Measurements from ENCODE around the gene CYTH4. TPM values are rescaled to one million over a fixed set of nuclear protein-coding genes. Genes with fewer than 3 reads are reported as not detected.
A peak's percentile ranks its signal among the peaks of the same experiment; 100 is the strongest.

Gene CYTH4
- total and polyA plus RNA-seq, 10 of the 15 experiments (the other 5 are each of a cell fraction or from before 2014, with no cell fraction given): 1.5 to 27.3 (median 16.9) TPM

DNA sequence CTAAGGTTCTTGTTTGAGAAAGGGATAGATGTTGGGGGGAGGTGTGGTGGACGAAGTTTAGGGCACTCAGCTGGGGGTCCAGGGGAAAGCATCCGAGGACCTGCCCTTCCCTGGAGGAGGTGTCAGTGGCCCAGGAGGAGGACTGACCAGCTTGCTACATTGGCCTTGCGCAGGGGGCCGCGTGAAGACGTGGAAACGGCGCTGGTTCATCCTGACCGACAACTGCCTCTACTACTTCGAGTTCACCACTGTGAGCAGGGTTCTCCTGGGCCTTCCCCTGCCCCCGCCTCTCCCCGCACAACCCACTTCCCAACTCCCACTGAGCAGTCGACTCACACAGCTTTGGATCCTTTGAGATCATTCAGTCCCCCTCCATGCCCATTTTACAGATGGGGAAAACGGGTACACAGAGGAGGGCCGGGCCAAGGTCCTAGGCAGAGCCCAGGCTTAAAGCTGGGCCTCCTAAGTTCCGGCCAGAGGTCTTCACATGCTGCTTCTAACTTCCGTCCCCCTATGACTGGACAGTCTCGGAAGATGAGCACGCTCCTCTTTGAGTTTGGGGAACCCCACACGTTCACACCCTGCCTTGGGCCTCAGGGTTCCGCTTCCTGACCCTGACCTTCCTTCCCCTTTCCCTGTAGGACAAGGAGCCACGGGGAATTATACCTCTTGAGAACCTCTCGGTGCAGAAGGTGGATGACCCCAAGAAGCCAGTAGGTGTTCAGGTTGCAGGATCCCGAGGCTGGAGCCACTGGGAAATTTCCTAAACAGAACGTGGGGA, 28.7 kb downstream of the CYTH4 start (continued):
- TF ChIP-seq, protein P1, sequence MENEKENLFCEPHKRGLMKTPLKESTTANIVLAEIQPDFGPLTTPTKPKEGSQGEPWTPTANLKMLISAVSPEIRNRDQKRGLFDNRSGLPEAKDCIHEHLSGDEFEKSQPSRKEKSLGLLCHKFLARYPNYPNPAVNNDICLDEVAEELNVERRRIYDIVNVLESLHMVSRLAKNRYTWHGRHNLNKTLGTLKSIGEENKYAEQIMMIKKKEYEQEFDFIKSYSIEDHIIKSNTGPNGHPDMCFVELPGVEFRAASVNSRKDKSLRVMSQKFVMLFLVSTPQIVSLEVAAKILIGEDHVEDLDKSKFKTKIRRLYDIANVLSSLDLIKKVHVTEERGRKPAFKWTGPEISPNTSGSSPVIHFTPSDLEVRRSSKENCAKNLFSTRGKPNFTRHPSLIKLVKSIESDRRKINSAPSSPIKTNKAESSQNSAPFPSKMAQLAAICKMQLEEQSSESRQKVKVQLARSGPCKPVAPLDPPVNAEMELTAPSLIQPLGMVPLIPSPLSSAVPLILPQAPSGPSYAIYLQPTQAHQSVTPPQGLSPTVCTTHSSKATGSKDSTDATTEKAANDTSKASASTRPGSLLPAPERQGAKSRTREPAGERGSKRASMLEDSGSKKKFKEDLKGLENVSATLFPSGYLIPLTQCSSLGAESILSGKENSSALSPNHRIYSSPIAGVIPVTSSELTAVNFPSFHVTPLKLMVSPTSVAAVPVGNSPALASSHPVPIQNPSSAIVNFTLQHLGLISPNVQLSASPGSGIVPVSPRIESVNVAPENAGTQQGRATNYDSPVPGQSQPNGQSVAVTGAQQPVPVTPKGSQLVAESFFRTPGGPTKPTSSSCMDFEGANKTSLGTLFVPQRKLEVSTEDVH (IDR thresholded peaks at IDR 0.05; ENCODE audit: low read depth, partially characterized antibody): no peak
- TF ChIP-seq CHD2 (IDR thresholded peaks at IDR 0.05; ENCODE audit: borderline replicate concordance, low read depth, low read length) (no peak), RBBP5 (conservative IDR thresholded peaks at IDR 0.05) (no peak), NFIC (IDR thresholded peaks at IDR 0.05; ENCODE audit: low read depth, low read length) (no peak), PML (IDR thresholded peaks at IDR 0.05; ENCODE audit: low read length) (no peak), HDGF (IDR thresholded peaks at IDR 0.05) (no peak), BACH1 (IDR thresholded peaks at IDR 0.05; ENCODE audit: borderline replicate concordance) (no peak), TARDBP (IDR thresholded peaks at IDR 0.05; ENCODE audit: borderline replicate concordance) (no peak), BRCA1 (IDR thresholded peaks at IDR 0.05; ENCODE audit: low read depth, low read length) (no peak), LARP7 (IDR thresholded peaks at IDR 0.05) (no peak), NR2C2 (IDR thresholded peaks at IDR 0.05; ENCODE audit: borderline replicate concordance, control insufficient read depth, insufficient read length, low read depth) (no peak), POU2F2 (IDR thresholded peaks at IDR 0.05; ENCODE audit: borderline replicate concordance, low read depth, low read length) (no peak), ZNF24 (IDR thresholded peaks at IDR 0.05) (no peak), ZNF207 (IDR thresholded peaks at IDR 0.05; ENCODE audit: borderline replicate concordance) (no peak), SUPT20H (IDR thresholded peaks at IDR 0.05; ENCODE audit: borderline replicate concordance, control insufficient read depth, low read depth, low read length) (no peak), CBX5 (IDR thresholded peaks at IDR 0.05; ENCODE audit: low read depth) (no peak), EED (IDR thresholded peaks at IDR 0.05; ENCODE audit: low read depth) (peak; percentile 97), DPF2 (IDR thresholded peaks at IDR 0.05) (no peak), GATAD2B (conservative IDR thresholded peaks at IDR 0.05; ENCODE audit: low read depth) (peak; percentile 36; the same call in 1 of the 2 replicates), CHD4 (IDR thresholded peaks at IDR 0.05) (no peak)
- TF ChIP-seq, protein P2, sequence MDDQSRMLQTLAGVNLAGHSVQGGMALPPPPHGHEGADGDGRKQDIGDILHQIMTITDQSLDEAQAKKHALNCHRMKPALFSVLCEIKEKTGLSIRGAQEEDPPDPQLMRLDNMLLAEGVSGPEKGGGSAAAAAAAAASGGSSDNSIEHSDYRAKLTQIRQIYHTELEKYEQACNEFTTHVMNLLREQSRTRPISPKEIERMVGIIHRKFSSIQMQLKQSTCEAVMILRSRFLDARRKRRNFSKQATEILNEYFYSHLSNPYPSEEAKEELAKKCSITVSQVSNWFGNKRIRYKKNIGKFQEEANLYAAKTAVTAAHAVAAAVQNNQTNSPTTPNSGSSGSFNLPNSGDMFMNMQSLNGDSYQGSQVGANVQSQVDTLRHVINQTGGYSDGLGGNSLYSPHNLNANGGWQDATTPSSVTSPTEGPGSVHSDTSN (IDR thresholded peaks at IDR 0.05; ENCODE audit: insufficient replicate concordance, low read depth, low read length): no peak
- TF ChIP-seq, protein P3, sequence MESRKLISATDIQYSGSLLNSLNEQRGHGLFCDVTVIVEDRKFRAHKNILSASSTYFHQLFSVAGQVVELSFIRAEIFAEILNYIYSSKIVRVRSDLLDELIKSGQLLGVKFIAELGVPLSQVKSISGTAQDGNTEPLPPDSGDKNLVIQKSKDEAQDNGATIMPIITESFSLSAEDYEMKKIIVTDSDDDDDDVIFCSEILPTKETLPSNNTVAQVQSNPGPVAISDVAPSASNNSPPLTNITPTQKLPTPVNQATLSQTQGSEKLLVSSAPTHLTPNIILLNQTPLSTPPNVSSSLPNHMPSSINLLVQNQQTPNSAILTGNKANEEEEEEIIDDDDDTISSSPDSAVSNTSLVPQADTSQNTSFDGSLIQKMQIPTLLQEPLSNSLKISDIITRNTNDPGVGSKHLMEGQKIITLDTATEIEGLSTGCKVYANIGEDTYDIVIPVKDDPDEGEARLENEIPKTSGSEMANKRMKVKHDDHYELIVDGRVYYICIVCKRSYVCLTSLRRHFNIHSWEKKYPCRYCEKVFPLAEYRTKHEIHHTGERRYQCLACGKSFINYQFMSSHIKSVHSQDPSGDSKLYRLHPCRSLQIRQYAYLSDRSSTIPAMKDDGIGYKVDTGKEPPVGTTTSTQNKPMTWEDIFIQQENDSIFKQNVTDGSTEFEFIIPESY (IDR thresholded peaks at IDR 0.05): no peak
- TF ChIP-seq, protein P4, sequence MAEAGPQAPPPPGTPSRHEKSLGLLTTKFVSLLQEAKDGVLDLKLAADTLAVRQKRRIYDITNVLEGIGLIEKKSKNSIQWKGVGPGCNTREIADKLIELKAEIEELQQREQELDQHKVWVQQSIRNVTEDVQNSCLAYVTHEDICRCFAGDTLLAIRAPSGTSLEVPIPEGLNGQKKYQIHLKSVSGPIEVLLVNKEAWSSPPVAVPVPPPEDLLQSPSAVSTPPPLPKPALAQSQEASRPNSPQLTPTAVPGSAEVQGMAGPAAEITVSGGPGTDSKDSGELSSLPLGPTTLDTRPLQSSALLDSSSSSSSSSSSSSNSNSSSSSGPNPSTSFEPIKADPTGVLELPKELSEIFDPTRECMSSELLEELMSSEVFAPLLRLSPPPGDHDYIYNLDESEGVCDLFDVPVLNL (IDR thresholded peaks at IDR 0.05; ENCODE audit: low read depth, low read length): no peak
- TF ChIP-seq, protein P5, sequence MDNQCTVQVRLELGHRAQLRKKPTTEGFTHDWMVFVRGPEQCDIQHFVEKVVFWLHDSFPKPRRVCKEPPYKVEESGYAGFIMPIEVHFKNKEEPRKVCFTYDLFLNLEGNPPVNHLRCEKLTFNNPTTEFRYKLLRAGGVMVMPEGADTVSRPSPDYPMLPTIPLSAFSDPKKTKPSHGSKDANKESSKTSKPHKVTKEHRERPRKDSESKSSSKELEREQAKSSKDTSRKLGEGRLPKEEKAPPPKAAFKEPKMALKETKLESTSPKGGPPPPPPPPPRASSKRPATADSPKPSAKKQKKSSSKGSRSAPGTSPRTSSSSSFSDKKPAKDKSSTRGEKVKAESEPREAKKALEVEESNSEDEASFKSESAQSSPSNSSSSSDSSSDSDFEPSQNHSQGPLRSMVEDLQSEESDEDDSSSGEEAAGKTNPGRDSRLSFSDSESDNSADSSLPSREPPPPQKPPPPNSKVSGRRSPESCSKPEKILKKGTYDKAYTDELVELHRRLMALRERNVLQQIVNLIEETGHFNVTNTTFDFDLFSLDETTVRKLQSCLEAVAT (IDR thresholded peaks at IDR 0.05): no peak

All from GM12878 (cell line).